ENCODE measurements around the gene CEP89. TPM values are rescaled to one million over a fixed set of nuclear protein-coding genes. Genes with fewer than 3 reads are reported as not detected.

CEP89 gene
- total RNA-seq, 1 donor from 2014 or later: 7.1 TPM

DNA sequence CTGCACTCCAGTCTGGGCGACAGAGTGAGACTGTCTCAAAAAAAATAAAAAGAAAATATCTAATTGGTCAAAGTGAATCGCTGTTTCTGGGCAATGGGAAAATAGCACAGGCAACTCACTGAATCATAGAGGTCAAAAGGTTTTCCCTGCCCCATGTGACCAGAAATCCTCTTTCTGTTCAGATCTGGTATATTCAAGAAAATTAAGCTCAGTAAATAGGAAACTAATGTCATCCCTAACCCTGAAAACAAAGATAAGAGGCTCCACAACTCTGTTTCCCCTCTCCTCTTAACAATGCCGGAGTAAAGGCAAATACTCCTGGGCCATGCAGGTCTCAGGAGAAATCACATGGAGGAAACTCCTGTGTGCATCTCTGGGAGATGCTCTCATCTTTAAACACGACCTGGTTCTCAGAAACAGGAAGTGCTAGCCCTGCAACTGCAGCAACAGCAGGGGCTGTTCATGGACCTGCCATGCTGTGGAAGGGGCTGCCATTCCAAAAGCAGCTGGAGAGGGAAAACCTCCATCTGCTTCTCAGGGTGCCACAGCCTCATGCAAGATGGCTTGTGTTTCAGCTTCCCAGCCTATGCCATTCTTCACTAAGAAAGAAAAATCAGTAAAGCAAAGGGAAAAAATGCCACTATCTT is 54.7 kb downstream of the CEP89 start:
- H3K27ac ChIP-seq: no peak overlapping the region
- intact Hi-C loops (cut with DNase I): no loop called here
- H3K4me1 ChIP-seq: no peaks in the 10 kb centered on the region
- DNase-seq (ENCODE audit: low spot score in 2 of 2): no peak
- TF ChIP-seq, protein P1, sequence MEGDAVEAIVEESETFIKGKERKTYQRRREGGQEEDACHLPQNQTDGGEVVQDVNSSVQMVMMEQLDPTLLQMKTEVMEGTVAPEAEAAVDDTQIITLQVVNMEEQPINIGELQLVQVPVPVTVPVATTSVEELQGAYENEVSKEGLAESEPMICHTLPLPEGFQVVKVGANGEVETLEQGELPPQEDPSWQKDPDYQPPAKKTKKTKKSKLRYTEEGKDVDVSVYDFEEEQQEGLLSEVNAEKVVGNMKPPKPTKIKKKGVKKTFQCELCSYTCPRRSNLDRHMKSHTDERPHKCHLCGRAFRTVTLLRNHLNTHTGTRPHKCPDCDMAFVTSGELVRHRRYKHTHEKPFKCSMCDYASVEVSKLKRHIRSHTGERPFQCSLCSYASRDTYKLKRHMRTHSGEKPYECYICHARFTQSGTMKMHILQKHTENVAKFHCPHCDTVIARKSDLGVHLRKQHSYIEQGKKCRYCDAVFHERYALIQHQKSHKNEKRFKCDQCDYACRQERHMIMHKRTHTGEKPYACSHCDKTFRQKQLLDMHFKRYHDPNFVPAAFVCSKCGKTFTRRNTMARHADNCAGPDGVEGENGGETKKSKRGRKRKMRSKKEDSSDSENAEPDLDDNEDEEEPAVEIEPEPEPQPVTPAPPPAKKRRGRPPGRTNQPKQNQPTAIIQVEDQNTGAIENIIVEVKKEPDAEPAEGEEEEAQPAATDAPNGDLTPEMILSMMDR (IDR thresholded peaks at IDR 0.05): no peak
- no peaks in the 10 kb centered on the region for H3K27me3 ChIP-seq
- H3K4me3 ChIP-seq: no peak overlapping the region
- no peaks in the 10 kb centered on the region for H3K9me3 ChIP-seq
- H3K36me3 ChIP-seq: peaks cover 23 to 61% of the 10 kb centered on the region in 2 donors

DNA sequence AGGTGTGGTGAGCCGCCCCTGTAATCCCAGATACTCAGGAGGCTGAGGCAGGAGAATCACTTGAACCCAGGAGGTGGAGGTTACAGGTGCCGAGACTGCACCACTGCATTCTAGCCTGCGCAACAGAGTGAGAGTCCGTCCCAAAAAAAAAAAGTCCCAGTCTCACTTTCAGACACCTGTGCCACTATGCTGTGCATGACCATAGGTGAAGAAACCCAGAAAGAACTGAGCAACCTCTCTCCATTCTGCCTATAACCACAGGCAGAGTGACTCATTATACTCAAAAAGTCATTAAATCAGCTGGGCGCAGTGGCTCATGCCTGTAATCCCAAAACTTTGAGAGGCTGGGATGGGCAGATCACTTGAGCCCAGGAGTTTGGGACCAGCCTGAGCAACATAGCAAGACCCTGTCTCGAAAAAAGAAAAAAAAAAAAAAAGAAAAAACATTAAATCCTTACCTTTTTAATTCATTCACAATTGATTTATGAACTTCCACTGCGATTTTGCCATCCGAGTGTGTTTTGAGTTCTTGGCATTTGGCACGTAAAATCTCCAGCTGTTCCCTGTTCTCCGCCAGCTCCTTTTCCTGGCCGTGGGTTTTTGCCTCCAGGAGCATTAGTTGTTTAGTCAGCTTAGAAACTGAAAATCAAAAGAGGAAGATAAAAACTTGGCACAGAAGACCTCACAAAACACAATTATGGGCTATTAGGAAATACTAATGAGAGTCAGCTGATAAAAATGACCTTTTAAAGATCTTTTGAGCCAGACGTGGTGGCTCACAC is 56.7 kb downstream of the CEP89 start:
- Histone ChIP-seq H3K9me3 (no peaks in the 10 kb centered on the region), H3K4me3 (no peak overlapping the region), H3K36me3 (peaks cover 23 to 62% of the 10 kb centered on the region in 2 donors), H3K27me3 (no peaks in the 10 kb centered on the region), H3K27ac (no peak overlapping the region), H3K4me1 (no peaks in the 10 kb centered on the region)
- DNase-seq (ENCODE audit: low spot score in 2 of 2): no peak
- TF ChIP-seq, protein P1 (IDR thresholded peaks at IDR 0.05): no peak
- intact Hi-C loops (cut with DNase I): no loop called here

DNA sequence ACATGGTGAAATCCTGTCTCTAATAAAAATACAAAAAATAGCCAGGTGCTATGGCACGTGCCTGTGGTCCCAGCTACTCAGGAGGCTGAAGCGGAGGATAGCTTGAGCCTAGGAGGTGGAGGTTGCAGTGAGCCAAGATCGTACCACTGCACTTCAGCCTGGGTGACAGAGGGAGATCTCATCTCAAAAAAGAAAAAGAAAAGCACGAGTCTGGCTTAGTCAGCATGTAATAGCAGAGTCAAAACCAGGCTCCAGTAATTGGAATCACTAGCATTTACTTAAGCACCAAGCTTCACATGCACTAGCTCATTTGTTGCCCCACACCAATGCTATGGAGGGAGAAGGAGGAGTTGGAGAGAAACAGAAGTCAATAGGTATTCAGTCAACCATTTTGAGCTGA is 60.3 kb downstream of the CEP89 start:
- peaks cover 25 to 73% of the 10 kb centered on the region in 2 donors for H3K36me3 ChIP-seq
- TF ChIP-seq, protein P1 (IDR thresholded peaks at IDR 0.05): no peak
- H3K9me3 ChIP-seq: no peaks in the 10 kb centered on the region
- no peak for DNase-seq (ENCODE audit: low spot score in 2 of 2)
- H3K4me1 ChIP-seq: no peaks in the 10 kb centered on the region
- intact Hi-C loops (cut with DNase I): no loop called here
- no peak overlapping the region for H3K27ac ChIP-seq
- no peaks in the 10 kb centered on the region for H3K27me3 ChIP-seq
- H3K4me3 ChIP-seq: no peak overlapping the region

DNA sequence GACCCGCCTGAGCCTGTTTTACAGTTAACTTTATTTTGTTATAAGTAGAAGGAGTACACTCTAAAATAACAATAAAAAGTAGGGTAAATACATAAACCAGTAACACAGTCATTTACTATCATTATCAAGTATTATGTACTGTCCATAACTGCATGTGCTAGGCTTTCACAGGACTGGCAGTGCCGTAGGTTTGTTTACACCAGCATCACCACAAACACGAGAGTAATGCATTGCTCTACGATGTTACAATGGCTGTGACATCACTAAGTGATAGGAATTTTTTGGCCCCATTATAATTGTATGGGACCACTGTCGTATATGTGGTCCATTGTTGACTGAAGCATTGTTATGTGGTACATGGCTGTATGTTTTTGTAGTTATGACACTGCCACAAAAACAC is 60.9 kb downstream of the CEP89 start:
- H3K4me3 ChIP-seq: no peak overlapping the region
- peaks cover 0 to 2% of the 10 kb centered on the region in 2 donors for H3K9me3 ChIP-seq
- peaks cover 23 to 77% of the 10 kb centered on the region in 2 donors for H3K36me3 ChIP-seq
- TF ChIP-seq, protein P1 (IDR thresholded peaks at IDR 0.05): no peak
- intact Hi-C loops (cut with DNase I): no loop called here
- no peaks in the 10 kb centered on the region for H3K4me1 ChIP-seq
- H3K27me3 ChIP-seq: no peaks in the 10 kb centered on the region
- no peak overlapping the region for H3K27ac ChIP-seq
- no peak for DNase-seq (ENCODE audit: low spot score in 2 of 2)

DNA sequence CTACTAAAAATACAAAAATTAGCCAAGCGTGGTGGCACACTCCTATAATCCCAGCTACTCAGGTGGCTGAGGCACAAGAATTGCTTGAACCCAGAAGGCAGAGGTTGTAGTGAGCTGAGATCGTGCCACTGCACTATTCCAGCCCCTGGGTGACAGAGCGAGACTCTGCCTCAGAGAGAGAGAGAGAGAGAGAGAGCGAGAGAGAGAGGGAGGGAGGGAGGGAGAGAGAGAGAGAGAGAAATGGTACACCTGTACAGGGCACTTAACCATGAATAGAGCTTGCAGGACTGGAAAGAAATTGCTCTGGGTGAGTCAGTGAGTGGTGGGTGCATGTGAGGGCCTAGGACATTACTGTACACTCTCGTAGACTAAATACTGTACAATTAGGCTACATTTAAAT is 61.7 kb downstream of the CEP89 start:
- Histone ChIP-seq H3K36me3 (peaks cover 25 to 77% of the 10 kb centered on the region in 2 donors), H3K27me3 (no peaks in the 10 kb centered on the region), H3K9me3 (peaks cover 0 to 9% of the 10 kb centered on the region in 2 donors), H3K4me3 (no peak overlapping the region), H3K4me1 (no peaks in the 10 kb centered on the region), H3K27ac (no peak overlapping the region)
- DNase-seq (ENCODE audit: low spot score in 2 of 2): no peak
- TF ChIP-seq, protein P1 (IDR thresholded peaks at IDR 0.05): no peak
- intact Hi-C loops (cut with DNase I): no loop called here
